Lower lobe of right lung (tissue), 2 donors: ENCODE data around the gene MXD1. TPM values are rescaled to one million over a fixed set of nuclear protein-coding genes. Genes with fewer than 3 reads are reported as not detected.

Experiments used
- ATAC-seq, 2 donors: fragments of 200-7000 bp; cut with Tn5 transposase; one replicate each; pipeline ENCODE4 v1.9.1; 2020 to 2022; ENCODE audit warnings: mild to moderate bottlenecking in 2 of 2, moderate library complexity in 2 of 2
- DNase-seq: peaks from one replicate; pipeline ENCODE4 v3.0.0-alpha.2; 2020
- H3K27ac ChIP-seq: fragments of 200-600 bp; one replicate; pipeline ENCODE4 v1.8.0; 2022
- H3K27me3 ChIP-seq: fragments of 200-600 bp; one replicate; pipeline ENCODE4 v1.8.0; 2022; ENCODE audit warnings: low read depth
- H3K36me3 ChIP-seq: fragments of 200-600 bp; one replicate; pipeline ENCODE4 v1.8.0; 2022; ENCODE audit warnings: mild to moderate bottlenecking
- H3K4me1 ChIP-seq: fragments of 200-600 bp; one replicate; pipeline ENCODE4 v1.8.0; 2022
- H3K4me3 ChIP-seq: fragments of 200-600 bp; one replicate; pipeline ENCODE4 v1.8.0; 2022; ENCODE audit warnings: mild to moderate bottlenecking
- H3K9me3 ChIP-seq: fragments of 200-600 bp; one replicate; pipeline ENCODE4 v1.8.0; 2022
- intact Hi-C: fragments of 100-400 bp; cut with DNase I; formaldehyde crosslinking; loops from one replicate; pipeline ENCODE4 v1.11.0; 2022
- total RNA-seq: library from RNA; stranded (reverse); fragmentation: NEBNext Ultra II Directional; extraction: Animal tissue kit (Norgen Biotek cat#: 25700); gene quantifications from one replicate; pipeline ENCODE4 v1.2.1, GENCODE V29; 2021
- TF ChIP-seq, protein P1 (sequence below): fragments of 200-600 bp; IDR thresholded peaks from one replicate; pipeline ENCODE4 v1.8.0; 2022; ENCODE audit warnings: antibody characterized with exemption, mild to moderate bottlenecking
- donor health status: DM: no; HTN: yes; CAD: no; lungs with severe emphysema.

Gene MXD1
- total RNA-seq, 1 donor from 2014 or later, result 33.8 TPM

DNA sequence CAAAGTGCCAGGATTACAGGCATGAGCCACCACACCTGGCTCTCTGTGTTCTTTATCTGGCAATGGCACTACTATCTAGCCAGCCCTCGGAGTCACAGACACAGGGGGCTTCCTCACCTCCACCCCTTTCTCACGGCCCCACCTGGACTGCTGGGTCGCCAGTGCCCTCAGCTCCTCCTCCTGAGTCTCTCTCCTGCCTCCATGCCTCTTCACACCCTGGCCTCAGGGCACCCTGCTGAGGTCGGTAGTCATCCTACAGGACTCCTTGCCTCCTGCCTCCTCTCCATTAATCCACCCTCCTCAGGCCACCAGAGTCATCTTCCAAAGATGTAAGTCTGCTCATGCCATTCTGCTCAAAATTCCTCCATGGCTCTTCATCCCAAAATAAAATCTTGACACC, 55.1 kb downstream of the MXD1 start:
- H3K4me3 ChIP-seq, result no peak overlapping the region
- H3K36me3 ChIP-seq, result no peaks in the 10 kb centered on the region
- no peaks in the 10 kb centered on the region for H3K4me1 ChIP-seq
- ATAC-seq (no peak), DNase-seq (peak; percentile 10)
- no peaks in the 10 kb centered on the region for H3K27me3 ChIP-seq
- intact Hi-C loops, result no loop called here
- TF ChIP-seq, protein P1, sequence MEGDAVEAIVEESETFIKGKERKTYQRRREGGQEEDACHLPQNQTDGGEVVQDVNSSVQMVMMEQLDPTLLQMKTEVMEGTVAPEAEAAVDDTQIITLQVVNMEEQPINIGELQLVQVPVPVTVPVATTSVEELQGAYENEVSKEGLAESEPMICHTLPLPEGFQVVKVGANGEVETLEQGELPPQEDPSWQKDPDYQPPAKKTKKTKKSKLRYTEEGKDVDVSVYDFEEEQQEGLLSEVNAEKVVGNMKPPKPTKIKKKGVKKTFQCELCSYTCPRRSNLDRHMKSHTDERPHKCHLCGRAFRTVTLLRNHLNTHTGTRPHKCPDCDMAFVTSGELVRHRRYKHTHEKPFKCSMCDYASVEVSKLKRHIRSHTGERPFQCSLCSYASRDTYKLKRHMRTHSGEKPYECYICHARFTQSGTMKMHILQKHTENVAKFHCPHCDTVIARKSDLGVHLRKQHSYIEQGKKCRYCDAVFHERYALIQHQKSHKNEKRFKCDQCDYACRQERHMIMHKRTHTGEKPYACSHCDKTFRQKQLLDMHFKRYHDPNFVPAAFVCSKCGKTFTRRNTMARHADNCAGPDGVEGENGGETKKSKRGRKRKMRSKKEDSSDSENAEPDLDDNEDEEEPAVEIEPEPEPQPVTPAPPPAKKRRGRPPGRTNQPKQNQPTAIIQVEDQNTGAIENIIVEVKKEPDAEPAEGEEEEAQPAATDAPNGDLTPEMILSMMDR, result no peak
- H3K27ac ChIP-seq, result no peak overlapping the region
- no peaks in the 10 kb centered on the region for H3K9me3 ChIP-seq

DNA sequence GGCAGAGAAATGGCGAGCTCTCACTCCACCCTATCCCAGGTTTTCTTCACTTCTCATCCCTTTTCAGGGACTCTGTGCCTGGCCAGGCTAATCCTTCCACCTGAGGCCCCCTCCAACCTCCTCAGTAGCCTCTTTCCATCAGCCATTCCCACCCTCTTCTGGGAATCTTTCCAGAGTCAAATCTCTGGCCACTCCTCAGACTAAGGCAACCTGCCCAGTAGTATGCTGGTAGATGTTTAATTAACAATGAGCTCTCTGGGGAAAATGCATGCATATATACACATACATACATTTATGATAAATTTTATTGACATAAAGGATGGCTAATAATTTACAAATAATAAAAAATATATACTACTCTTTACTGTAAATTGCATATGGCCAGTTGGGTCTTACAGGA, 57.9 kb downstream of the MXD1 start:
- no peaks in the 10 kb centered on the region for H3K27me3 ChIP-seq
- H3K4me3 ChIP-seq, result no peak overlapping the region
- ATAC-seq (no peak), DNase-seq (no peak)
- TF ChIP-seq, protein P1, result no peak
- intact Hi-C loops, result no loop called here
- H3K4me1 ChIP-seq, result no peaks in the 10 kb centered on the region
- H3K9me3 ChIP-seq, result no peaks in the 10 kb centered on the region
- H3K27ac ChIP-seq, result no peak overlapping the region
- H3K36me3 ChIP-seq, result no peaks in the 10 kb centered on the region

DNA sequence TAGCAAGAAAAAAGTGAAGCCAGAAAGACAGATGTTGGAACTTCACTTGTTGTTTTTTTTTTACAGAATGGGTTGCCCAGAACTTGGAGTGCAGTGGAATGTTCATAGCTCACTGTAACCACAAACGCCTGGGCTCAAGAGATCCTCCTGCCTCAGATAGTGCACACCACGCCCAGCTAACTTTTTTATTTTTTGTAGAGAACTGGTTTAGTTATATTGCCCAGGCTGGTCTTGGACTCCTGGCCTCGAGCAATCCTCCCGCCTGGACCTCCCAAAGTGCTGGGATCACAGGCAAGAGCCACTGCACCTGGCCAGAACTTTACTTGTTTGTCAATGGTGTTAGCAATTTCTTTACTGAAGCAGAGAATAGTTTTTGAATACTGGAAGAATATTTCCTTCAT, 58.4 kb downstream of the MXD1 start:
- H3K27me3 ChIP-seq, result no peaks in the 10 kb centered on the region
- no peaks in the 10 kb centered on the region for H3K36me3 ChIP-seq
- no peak overlapping the region for H3K27ac ChIP-seq
- ATAC-seq (peak in 1 of 2 donors; percentile 45), DNase-seq (peak; percentile 10)
- no peaks in the 10 kb centered on the region for H3K9me3 ChIP-seq
- H3K4me1 ChIP-seq, result no peaks in the 10 kb centered on the region
- no peak overlapping the region for H3K4me3 ChIP-seq
- TF ChIP-seq, protein P1, result no peak
- intact Hi-C loops, result no loop called here

DNA sequence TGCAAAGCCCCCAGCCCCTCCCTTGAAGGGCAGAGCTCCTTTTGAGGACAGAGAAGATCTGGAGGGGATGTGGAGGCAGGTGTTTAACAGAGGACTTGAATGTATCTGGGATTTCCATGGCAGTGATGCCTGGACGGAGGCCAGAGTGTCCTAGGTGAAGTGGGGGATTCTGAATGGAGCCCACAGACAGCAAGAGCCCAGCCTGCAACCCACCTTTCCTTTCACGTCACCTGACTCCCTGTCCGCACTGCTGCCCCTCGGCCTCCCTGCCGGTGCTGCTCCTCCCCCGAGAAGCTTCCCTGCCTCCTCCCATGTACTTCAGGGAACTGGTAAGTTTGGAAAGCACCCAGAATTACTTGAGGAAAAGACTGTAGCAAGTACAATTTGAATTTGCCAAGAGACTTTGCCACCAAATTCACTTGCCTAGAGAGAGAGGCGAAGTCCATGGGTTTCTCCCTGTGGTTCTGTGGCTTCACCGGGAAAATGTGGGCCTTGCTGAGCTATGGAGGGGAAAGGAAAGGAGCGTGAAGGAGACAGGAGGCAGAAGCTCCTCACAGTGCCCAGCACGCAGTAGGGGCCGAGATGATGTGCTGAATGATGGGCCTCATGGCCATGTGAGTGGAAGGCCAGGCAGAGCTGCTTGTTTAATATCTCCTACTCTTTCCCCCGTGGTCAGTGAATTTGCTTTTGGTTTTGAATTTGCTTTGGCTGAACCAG, 60.4 kb downstream of the MXD1 start:
- DNase-seq (peak; percentile 30), ATAC-seq (no peak)
- Histone ChIP-seq H3K27me3 (no peaks in the 10 kb centered on the region), H3K27ac (no peak overlapping the region), H3K9me3 (no peaks in the 10 kb centered on the region), H3K4me1 (no peaks in the 10 kb centered on the region), H3K36me3 (no peaks in the 10 kb centered on the region), H3K4me3 (no peak overlapping the region)
- TF ChIP-seq, protein P1, result no peak
- intact Hi-C loops, result no loop called here

- no peaks in the 10 kb centered on the region for H3K4me1 ChIP-seq
- H3K36me3 ChIP-seq, result no peaks in the 10 kb centered on the region
- H3K27ac ChIP-seq, result peak overlapping the region; percentile 51
- TF ChIP-seq, protein P1, result no peak
- H3K27me3 ChIP-seq, result no peaks in the 10 kb centered on the region
- intact Hi-C loops, result no loop called here
- ATAC-seq, result peak; percentile 23 to 55
- no peak overlapping the region for H3K4me3 ChIP-seq
- peak; percentile 61 for DNase-seq
- H3K9me3 ChIP-seq, result no peaks in the 10 kb centered on the region
Observed at GRCh38 chr2:69975853-69976462, 61.0 kb downstream of the MXD1 start.
